Smooth muscle cell of the brain vasculature (primary cell): ENCODE data around the gene SLC30A7.
"Not testable (repeated sequence)": the region's sequence is repeated elsewhere in the genome, so short reads cannot be mapped to it uniquely, and the experiment has no call there.

Experiments
- DNase-seq: peaks from one replicate; pipeline ENCODE4 v3.0.0-alpha.2; 2012; ENCODE audit warnings: low read depth, low spot score

The SLC30A7 gene

DNA sequence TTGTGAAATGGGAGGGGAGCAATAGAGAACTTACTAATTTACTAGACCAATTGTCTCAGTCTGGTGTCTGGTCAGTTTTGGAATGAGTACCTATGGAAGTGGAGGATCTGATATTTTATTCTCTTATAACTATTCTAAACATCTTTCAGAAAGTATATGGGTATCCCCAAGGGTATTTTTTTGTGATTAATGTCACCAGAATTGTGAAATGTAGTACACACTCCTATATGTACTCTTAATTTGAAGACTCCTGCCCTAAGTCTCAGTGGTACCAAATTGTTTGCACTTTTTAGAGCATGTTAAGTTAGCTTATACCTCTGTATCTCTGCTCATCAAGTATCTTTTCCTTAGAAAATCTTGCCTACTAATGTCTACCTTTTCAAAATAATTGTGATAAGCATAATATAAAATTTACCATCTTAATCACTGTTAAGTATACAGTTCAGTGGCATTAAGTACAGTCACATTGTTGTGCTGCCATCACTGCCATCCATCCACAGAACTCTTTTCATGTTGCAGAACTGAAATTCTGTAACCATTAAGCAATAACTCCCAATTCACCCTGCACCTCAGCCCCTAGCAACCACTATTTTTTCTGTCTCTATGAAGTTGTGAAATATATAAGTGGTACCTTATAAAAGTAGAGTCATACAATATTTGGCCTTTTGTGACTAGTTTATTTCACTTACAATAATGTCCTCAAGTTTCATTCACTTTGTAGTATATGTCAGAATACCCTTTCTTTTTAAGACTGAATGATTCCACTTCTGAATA, 40.5 kb downstream of the SLC30A7 start:
- no peak for DNase-seq

DNA sequence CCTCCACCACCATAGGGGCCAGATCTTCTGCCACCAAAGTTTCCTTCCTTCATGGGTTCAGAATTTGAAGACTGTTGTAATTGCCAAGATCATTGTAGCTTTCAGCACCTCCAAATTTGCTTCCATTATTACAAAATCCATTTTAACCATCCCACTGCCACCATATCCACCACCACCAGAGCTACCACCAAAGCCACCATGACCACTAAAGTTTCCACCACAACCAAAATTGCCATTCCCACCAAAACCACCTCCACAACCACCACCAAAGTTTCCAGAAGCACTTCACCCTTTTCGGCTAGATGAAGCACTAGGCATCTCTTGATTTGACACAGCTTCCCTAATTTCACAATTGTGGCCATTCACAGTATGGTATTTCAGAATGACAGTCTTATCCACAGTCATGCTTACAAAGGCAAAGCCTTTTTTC, 45.2 kb downstream of the SLC30A7 start:
- no peak for DNase-seq

DNA sequence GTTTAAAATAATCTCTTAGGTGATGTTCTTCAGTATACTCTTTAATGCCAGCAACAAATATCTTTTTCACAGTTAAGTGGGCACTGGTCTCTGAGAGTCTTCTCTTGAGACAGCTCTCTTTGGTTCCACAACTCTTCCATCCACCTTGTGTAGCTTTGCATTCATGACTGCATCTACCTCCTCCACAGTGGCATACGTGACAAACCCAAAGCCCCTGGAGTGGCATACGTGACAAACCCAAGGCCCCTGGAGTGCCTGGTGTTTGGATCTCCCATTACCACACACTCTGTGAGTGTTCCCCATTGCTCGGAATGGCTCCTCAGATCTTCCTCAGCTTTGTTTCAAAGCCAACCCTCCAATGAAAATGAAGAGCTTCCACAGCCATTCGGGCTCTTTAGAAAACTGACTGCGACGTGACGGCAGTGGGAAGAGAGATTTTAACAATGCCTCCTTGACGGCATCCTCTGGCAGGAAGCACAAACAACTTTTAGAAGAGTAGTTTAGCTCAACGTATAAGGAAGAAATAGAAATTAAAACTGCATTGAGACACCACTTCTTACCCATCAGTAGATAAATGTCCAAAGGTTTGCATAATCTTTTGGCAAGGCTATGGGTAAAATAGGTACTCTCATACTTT, 45.8 kb downstream of the SLC30A7 start:
- DNase-seq = no peak

DNA sequence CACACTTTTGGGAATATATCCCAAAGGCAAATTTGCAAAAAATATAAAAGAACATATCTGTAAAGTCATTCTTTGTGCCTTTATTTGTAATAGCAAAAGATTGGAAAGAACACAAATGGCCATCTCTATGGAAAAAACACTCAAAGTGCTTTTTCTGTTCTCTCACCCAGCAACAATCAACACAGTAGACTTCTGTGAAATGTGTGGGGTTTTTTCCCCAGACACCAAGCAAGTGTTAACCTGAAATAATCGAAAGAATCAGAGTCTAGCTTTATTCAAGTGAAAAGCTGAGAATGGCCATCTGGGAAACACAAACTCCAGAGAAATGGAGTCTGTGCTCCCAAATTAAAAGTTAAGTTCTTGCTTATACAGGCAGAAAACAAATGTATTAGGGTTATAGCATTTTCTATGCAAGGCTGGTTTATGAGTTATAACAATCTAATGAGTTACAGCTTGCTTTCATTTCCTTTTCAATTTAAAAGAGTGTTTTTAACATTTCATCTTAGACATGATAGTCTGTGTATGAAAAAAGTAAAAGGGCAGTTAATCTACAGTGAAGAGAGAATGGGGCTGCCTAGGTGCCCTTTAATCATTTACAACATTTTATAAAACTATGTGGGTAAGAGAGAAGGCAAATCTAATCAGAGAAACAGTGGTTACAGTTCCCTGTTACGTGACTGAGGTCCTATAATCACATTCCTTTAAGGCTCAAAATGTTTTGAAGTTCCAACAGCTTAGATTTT, 46.6 kb downstream of the SLC30A7 start:
- DNase-seq = no peak

DNA sequence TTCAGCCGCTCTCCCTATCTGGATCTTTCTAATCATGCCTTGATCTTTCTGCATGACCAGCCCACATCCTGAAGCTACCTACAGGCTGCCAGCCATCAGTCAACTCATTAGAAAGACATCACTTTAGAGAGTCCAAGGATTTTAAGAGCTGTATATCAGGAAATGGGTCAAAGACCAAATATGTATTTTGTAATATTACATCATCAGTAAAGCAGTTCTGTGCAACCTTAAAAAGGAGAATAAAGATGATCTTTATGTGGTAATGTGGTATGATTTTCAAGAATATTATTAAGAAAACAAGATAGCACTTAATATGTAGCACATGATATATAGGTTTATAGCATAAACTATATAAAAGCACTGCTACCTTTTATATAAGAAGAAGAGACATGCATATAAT, 47.6 kb downstream of the SLC30A7 start:
- no peak for DNase-seq

DNA sequence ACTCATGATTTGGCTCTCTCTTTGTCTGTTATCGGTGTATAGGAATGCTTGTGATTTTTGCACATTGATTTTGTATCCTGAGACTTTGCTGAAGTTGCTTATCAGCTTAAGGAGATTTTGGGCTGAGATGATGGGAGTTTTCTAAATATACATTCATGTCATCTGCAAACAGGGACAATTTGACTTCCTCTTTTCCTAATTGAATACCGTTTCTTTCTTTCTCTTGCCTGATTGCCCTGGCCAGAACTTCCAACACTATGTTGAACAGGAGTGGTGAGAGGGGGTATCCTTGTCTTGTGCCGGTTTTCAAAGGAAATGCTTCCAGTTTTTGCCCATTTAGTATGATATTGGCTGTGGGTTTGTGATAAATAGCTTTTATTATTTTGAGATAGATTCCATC, 50.2 kb downstream of the SLC30A7 start:
- not testable (repeated sequence) for DNase-seq

DNA sequence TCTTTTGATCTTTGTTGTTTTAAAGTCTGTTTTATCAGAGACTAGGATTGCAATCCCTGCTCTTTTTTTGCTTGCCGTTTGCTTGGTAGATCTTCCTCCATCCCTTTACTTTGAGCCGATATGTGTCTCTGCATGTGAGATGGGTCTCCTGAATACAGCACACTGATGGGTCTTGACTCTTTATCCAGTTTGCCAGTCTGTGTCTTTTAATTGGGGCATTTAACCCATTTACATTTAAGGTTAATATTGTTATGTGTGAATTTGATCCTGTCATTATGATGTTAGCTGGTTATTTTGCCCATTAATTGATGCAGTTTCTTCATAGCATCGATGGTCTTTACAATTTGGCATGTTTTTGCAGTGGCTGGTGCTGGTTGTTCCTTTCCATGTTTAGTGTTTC, 51.9 kb downstream of the SLC30A7 start:
- DNase-seq = not testable (repeated sequence)

DNA sequence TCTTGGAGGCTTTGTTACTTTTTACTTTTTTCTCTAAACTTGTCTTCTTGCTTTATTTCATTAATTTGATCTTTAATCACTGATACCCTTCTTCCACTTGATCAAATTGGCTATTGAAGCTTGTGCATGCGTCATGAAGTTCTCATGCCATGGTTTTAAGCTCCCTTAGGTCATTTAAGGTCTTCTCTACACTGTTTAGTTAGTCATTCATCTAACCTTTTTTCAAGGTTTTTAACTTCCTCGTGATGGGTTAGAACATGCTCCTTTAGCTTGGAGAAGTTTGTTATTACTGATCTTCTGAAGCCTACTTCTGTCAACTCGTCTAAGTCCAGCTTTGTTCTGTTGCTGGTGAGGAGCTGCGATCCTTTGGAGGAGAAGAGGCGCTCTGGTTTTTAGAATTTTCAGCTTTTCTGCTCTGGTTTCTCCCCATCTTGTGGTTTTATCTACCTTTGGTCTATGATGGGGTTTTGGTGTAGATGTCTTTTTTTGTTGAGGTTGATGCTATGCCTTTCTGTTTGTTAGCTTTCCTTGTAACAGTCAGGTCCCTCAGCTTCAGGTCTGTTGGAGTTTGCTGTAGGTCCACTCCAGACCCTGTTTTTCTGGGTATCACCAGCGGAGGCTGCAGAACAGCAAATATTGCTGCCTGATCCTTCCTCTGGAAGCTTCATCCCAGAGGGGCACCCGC, 53.0 kb downstream of the SLC30A7 start:
- not testable (repeated sequence) for DNase-seq

DNA sequence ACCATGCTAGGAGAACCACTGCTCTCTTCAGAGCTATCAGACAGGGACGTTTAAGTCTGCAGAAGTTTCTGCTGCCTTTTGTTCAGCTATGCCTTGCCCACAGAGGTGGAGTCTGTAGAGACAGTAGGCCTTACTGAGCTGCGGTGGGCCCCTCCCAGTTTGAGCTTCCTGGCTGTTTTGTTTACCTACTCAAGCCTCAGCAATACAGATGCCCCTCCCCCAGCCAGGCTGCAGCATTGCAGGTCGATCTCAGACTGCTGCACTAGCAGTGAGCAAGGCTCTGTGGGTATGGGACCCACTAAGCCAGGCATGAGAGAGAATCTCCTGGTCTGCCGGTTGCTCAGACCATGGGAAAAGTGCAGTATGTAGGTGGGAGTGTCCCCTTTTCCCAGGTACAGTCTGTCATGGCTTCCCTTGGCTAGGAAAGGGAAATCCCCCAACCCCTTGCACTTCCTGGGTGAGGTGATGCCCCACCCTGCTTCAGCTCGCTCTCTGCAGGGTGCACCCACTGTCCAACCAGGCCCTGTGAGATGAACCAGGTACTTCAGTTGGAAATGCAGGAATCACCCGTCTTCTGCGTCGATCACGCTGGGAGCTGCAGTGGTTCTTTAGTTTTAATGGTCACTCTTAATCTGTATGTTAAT, 53.7 kb downstream of the SLC30A7 start:
- peak; percentile 13 for DNase-seq

DNA sequence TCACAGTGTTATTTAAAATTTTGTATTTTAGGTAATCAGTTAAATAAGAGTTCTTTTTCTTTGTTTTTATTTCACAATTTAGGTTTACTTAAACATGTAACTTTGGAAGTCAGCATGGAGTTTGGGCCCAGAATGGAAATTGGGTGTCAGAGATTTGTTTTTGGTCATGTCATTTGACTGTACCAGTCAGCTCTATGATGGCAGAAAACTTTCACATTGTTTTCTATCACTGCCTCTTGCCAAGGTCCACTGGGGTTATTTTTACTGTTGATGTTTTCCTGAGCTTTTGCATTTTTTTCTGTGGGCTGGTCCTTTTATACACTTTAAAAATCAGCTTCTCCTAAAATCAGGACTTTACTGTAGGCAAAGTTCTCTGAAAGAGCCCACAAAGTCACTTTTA, 54.4 kb downstream of the SLC30A7 start:
- no peak for DNase-seq

DNA sequence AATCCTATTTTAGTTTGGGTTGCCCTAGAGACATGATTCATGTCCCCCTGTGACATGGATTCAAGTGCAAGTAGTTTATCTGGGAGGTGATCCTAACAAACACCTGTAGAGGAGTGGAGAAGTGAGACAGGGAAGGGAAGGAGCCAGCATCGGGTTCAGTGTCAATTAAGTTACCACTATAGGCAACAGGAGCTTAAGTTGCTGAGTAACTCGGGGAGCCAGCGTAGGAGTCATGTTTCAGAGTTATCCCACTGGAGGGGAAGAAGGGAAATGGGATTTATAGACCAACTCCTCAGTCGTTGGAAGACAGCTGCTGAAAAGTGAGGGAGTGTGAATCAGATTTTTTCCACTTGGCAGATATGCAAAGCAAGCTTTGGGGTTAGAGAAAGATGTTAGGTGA, 54.9 kb downstream of the SLC30A7 start:
- DNase-seq = no peak

DNA sequence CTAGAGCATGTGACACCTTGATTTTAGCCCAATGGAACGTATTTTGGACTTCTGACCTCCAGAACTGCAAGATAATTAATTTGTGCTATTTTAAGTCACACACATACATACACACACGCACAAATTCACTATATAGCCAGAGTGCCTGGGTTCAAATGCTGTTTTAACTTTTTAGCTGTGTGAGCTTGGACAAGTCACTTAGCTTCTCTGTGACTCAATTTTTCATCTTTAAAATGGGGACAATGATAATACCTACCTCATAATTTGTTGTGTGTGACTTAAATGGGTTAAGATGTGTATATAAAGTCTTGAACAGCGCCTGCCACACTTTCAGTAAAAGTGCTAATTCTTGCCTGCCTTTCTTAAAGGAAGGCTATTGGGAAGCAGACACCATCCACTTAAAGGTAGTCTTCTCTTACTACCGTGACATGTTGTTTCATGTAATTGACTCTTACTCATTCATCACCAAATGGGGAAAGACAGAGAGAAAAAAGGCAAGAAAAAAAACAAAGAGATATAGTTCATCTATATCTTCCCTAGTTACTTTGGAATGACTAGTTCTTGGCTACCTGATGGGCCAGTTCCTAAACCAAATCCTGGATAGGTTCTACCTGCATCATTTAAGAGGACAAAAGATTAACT, 56.3 kb downstream of the SLC30A7 start:
- DNase-seq = no peak

DNA sequence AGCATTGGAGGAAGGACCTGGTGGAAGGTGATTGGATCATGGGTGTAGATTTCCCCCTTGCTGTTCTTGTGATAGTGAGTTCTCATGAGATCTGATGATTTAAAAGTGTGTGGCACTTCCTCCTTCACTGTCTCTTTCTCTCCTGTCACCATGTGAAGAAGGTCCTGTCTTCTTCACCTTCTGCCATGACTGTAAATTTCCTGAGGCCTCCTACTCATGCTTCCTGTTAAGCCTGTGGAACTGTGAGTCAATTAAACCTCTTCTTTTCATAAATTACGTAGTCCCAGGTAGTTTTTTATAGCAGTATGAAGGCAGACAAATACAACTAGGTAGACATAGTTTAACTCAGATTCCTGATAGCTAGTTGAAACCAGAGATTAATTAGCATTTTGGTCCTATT, 57.1 kb downstream of the SLC30A7 start:
- DNase-seq = not testable (repeated sequence)

DNA sequence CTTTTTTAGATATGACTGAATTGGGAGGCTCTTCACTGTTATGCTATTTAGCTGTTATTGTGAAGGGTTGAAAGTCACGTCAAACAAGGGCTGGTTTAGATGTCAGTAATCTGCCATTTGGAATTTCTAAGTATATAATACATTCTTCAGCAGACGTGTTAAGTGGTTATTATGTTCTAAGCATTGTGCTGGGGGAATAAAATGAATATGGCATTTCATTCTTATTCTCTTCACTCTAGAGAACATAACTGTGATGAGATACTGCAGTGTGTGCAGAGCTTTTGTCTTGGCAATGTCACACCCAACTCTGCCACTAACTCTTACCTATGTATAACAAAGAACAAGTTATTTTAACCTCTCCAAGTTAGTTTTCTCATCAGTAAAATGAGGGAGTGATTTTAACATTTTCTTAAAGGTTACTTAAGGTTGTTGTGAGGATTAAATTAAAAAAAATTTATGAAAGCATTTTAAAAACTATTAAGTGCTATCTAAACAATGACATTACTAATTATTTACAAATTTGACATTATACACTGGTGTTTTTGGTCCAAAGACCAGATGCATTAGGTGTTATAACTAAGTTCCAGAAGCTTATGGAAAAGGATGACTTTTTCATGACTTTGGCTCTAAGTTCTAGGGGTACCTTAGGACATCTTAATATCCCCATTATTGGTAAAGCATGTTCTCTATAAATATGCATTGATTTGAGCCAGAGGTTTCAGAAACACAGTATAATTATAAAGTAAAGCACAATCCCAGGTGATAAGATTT, 58.3 kb downstream of the SLC30A7 start:
- no peak for DNase-seq

DNA sequence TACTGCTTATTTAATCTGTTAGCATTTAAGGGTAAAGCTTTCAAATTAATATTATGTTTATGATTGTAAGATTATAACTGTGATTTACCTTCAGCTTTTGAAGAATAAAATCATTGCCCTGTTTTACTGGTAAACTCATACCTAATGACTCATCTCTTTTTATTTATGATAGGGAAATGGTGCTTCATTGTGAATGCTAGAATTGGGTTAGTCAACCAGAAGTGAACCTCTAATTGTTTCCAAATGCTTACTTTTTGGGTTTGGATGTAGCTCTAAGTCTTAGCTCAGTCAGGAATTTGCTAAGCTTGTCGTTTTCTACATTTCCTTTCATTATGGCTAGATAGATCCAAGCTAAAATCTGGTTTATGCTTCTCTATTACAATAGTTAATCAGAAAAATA, 59.4 kb downstream of the SLC30A7 start:
- peak; percentile 45 for DNase-seq

DNA sequence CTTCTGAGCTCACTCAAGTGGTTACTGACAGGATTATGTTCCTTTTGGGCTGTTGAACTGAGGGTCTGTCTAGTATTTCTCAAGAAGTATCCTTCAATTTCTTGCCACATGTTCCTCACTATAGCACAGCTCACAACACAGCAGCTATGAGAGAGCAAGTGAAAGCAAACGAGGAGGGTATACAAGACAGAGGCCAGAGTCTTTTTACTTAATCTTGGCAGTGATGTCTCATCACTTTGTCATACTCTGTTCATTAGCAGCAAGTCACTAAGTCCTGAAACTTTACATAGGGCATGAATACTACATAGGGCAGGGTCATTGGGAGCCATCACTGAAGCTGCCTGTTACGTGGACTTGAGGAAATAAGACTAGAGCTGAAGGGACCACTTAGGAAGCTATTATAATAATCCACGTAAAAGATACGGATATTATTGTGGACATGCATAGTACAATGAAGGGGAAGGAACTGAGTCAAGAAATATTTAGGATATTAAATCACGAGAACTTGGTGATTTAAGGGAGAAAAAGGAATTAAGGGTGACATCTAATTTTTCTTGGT, 63.7 kb downstream of the SLC30A7 start:
- no peak for DNase-seq

DNA sequence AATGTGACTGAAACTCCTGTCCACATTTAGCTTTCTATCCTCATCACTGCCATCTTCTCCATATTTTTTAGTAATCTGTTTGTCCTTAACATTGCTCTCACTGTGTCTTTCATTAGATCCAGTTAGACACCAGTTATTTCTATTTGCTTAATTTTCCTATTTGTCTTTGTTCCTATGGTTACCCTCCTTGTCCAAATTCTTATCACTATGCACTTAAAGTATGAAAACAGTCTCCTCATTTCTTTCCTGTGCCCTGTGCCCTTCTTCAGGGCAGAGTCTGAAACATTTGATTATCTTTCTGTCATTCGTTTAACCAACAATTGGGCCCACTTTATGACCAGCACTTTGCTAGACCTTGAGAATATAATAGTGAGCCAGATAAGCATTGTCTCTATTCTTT, 64.2 kb downstream of the SLC30A7 start:
- DNase-seq = no peak

DNA sequence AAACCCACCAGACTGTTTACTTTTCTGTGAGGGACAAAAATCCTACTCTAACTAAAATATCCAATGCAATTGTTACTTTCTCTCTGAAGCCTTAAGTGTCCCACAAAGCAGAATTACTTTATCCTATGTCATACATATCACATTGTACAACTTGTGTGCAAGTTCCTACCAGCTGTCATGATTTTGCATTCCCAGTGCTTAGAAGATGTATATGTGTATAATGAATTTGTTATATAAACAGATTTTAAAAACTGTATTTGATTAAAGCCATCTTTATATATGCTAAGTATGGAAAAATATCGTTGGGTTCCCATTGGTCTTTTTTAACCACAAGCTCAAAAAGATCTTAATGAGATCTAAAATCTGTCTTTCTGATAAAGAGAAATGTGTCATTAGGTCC, 72.7 kb downstream of the SLC30A7 start:
- DNase-seq = no peak

DNA sequence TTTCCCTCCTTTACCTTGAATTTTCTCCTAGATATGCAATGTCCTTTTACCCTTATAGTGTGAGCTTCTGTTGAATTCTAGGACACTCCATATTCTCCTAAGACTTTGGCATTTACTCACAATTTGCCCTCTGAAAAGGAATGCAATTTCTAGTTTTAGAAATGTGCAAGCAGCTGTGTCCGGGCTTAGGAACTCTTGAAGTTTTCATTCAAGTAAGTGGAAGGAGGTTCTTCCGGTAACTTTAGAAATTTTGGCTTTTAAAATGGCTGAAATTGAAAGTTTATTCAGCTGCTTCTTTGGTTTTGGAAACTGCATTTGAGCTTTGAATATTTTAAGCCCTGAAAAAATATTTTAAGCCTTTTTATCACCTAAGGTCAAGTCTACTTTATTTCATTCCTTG, 73.4 kb downstream of the SLC30A7 start:
- no peak for DNase-seq

DNA sequence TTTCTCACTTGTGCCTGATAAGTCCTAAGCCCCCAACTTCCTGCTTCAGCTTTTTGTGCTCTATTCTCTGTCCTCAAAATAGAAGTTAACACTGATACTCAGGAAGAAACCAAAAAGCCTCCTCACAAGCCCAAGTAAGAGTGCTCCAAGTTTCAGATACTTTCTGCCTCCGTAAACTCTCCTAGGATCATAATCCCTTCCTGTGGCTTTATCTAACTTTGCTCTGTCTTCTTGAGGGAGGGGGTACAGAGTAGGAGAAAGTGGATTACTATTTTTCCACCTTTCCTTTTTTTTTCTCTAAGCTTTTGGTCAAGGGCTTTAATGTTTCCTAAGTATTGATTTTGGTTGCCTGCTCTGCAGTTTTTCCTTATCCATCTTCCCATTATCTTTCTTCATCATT, 75.1 kb downstream of the SLC30A7 start:
- no peak for DNase-seq
